GM21390 (cell line): ENCODE measurements around the gene GLE1.

Experiments
- ATAC-seq: cut with Tn5 transposase; IDR thresholded peaks from one replicate; pipeline ENCODE4 v1.9.1; 2021; ENCODE audit not compliant: unreplicated experiment

The GLE1 gene

GRCh38 chr9:128588581-128589233 lies 84.2 kb downstream of the GLE1 start:
- ATAC-seq, result no peak
